SK-N-MC (cell line): ENCODE data around the gene DNER.
"Not testable (repeated sequence)": the region's sequence is repeated elsewhere in the genome, so short reads cannot be mapped to it uniquely, and the experiment has no call there.

Experiments
- DNase-seq: peaks from one replicate; pipeline ENCODE4 v3.0.0-alpha.2; 2011; ENCODE audit warnings: low read depth, low spot score
- H3K27ac ChIP-seq: fragments of 200-600 bp; sonication (generic); 2 replicates; pipeline ENCODE4 v1.5.1; 2016; ENCODE audit warnings: mixed run types
- H3K36me3 ChIP-seq: fragments of 200-600 bp; sonication (generic); 2 replicates; pipeline ENCODE4 v1.6.1; 2017; ENCODE audit warnings: antibody characterized with exemption, low read length, mixed read lengths; ENCODE audit not compliant: insufficient read depth
- H3K4me3 ChIP-seq: fragments of 200-600 bp; sonication (generic); 2 replicates; pipeline ENCODE4 v1.5.1; 2016
- H3K9ac ChIP-seq: fragments of 200-600 bp; sonication (generic); 2 replicates; pipeline ENCODE4 v1.8.0; 2017; ENCODE audit warnings: mixed run types, mixed read lengths; ENCODE audit not compliant: insufficient read length
- H3K9me3 ChIP-seq: fragments of 200-600 bp; sonication (generic); 2 replicates; pipeline ENCODE4 v1.6.1; 2017; ENCODE audit warnings: low read depth, mild to moderate bottlenecking, antibody characterized with exemption, low read length, moderate library complexity, mixed read lengths
- EZH2 ChIP-seq: fragments of 200-600 bp; sonication (generic); IDR thresholded peaks from one replicate; pipeline ENCODE4 v1.6.1; 2017; ENCODE audit warnings: antibody characterized with exemption
- FOXP2 ChIP-seq: optimal IDR thresholded peaks from 2 replicates; pipeline ENCODE3; 2011; ENCODE audit warnings: mild to moderate bottlenecking, moderate library complexity; ENCODE audit not compliant: insufficient read depth; ENCODE audit errors: extremely low read length, control extremely low read depth
- POLR2AphosphoS5 ChIP-seq: IDR thresholded peaks from 2 replicates; pipeline ENCODE4 v1.6.1; 2012; ENCODE audit warnings: mild to moderate bottlenecking, low read depth, low read length, borderline replicate concordance

Gene DNER

GRCh38 chr2:229350117-229350805, 364.1 kb downstream of the DNER start:
- Histone ChIP-seq H3K9ac (no peak overlapping the region), H3K4me3 (no peak overlapping the region), H3K27ac (no peak overlapping the region), H3K36me3 (no peaks in the 10 kb centered on the region), H3K9me3 (no peaks in the 10 kb centered on the region; the same call in 1 of the 2 replicates)
- no peak for TF ChIP-seq FOXP2
- TF ChIP-seq EZH2 = no peak
- TF ChIP-seq POLR2AphosphoS5 = no peak
- DNase-seq = no peak

DNA sequence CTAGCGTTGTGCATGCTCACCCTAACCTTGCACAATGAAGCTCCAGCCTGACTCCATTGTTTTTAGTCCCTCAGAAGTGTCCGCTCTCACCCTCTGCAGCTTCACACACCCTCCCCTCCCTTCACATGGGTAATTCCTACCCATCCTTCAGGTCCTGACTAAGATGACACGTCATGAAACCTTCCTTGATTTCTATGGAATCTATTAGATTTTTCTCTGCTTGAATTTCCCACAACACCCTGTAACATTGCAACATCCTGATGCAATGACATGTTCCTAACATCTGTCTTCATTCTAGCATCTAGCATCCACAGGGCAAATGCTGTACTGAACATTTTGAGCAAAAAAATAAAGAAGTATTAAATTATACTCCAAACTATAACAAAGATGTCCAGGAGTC, 366.2 kb downstream of the DNER start:
- no peak for DNase-seq
- Histone ChIP-seq H3K9ac (no peak overlapping the region), H3K27ac (no peak overlapping the region), H3K36me3 (no peaks in the 10 kb centered on the region), H3K9me3 (no peaks in the 10 kb centered on the region; the same call in 1 of the 2 replicates), H3K4me3 (no peak overlapping the region)
- TF ChIP-seq EZH2 = no peak
- no peak for TF ChIP-seq FOXP2
- no peak for TF ChIP-seq POLR2AphosphoS5

GRCh38 chr2:229346816-229347540, 367.4 kb downstream of the DNER start:
- H3K9ac ChIP-seq = no peak overlapping the region
- H3K36me3 ChIP-seq = no peaks in the 10 kb centered on the region
- H3K4me3 ChIP-seq = peak overlapping the region; percentile 39
- H3K27ac ChIP-seq = peak overlapping the region; percentile 88
- no peaks in the 10 kb centered on the region; the same call in 1 of the 2 replicates for H3K9me3 ChIP-seq
- TF ChIP-seq FOXP2 = peak; percentile 42
- TF ChIP-seq POLR2AphosphoS5 = peak; percentile 42; the same call in 1 of the 2 replicates
- TF ChIP-seq EZH2 = no peak
- peak; percentile 99 for DNase-seq

DNA sequence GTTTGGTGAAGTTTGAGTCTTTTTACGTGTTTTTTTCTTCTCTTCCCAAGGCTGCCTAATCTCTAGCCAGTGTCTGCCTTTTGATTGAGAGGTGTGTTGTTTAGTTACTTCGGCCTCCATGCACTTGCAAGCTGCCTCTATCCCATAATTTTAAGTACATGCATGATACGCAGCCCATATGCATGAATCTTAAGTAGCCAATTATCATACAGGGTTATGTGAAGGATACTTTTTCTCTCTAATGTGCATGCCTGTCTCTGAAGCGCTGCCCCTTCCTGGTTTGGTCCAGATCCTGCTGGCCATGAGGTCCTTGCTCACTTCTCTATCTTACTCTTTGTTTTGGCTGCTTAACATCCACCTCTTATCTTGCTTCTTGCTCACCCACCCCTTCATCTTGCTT, 369.4 kb downstream of the DNER start:
- Histone ChIP-seq H3K4me3 (no peak overlapping the region), H3K9ac (no peak overlapping the region), H3K9me3 (no peaks in the 10 kb centered on the region; the same call in 1 of the 2 replicates), H3K36me3 (no peaks in the 10 kb centered on the region), H3K27ac (no peak overlapping the region)
- DNase-seq = no peak
- no peak for TF ChIP-seq EZH2
- TF ChIP-seq POLR2AphosphoS5 = no peak
- no peak for TF ChIP-seq FOXP2

DNA sequence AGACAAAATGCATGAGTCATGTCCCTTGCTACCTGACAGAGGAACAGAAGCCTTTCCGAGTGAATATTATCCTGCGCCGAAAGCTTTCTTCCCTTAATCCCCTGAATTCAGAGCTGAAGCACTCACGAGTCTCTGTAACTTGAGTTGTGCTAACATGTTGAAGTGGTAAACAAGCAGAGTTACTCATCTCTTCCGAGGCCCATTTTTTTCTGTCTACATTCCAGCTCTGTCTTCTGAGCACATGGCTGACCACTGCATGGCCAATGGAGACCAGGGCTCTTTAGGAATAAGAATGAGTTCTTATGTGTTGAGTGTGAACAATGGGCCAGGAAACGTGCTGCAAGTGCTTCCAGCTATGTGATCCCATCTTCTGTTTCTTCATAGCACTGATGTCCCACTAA, 370.2 kb downstream of the DNER start:
- TF ChIP-seq EZH2 = no peak
- DNase-seq = no peak
- H3K9me3 ChIP-seq = no peaks in the 10 kb centered on the region; the same call in 1 of the 2 replicates
- no peaks in the 10 kb centered on the region for H3K36me3 ChIP-seq
- H3K27ac ChIP-seq = no peak overlapping the region
- no peak overlapping the region for H3K4me3 ChIP-seq
- H3K9ac ChIP-seq = no peak overlapping the region

DNA sequence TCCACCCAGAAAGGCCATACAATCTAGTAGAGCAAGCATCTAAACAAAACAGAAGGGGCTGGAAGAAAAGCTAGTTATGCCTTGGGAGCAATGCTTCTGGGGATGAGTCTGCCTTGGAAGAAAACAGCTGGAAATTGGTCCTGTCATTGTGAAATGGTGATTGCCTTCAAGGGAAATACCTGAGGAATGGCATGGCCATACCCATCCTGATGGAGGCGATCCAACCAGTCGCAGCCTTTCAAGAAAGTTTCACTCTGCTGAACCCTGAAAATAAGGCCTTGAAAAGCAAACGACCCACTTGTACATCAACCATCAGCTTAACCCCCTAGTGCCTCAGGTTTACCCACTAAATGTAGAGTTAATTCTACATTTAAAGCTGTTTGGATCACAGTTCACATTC, 370.7 kb downstream of the DNER start:
- no peaks in the 10 kb centered on the region for H3K36me3 ChIP-seq
- no peak overlapping the region for H3K9ac ChIP-seq
- H3K4me3 ChIP-seq = no peak overlapping the region
- H3K27ac ChIP-seq = no peak overlapping the region
- TF ChIP-seq POLR2AphosphoS5 (no peak), EZH2 (no peak), FOXP2 (no peak)
- H3K9me3 ChIP-seq = no peaks in the 10 kb centered on the region; the same call in 1 of the 2 replicates
- DNase-seq = no peak

- DNase-seq = no peak
- no peak overlapping the region for H3K4me3 ChIP-seq
- H3K36me3 ChIP-seq = no peaks in the 10 kb centered on the region
- no peak overlapping the region for H3K27ac ChIP-seq
- TF ChIP-seq FOXP2 = no peak
- TF ChIP-seq EZH2 = no peak
- TF ChIP-seq POLR2AphosphoS5 = no peak
- H3K9ac ChIP-seq = no peak overlapping the region
- H3K9me3 ChIP-seq = no peaks in the 10 kb centered on the region
Observed at GRCh38 chr2:229342376-229342775, 372.0 kb downstream of the DNER start.

DNA sequence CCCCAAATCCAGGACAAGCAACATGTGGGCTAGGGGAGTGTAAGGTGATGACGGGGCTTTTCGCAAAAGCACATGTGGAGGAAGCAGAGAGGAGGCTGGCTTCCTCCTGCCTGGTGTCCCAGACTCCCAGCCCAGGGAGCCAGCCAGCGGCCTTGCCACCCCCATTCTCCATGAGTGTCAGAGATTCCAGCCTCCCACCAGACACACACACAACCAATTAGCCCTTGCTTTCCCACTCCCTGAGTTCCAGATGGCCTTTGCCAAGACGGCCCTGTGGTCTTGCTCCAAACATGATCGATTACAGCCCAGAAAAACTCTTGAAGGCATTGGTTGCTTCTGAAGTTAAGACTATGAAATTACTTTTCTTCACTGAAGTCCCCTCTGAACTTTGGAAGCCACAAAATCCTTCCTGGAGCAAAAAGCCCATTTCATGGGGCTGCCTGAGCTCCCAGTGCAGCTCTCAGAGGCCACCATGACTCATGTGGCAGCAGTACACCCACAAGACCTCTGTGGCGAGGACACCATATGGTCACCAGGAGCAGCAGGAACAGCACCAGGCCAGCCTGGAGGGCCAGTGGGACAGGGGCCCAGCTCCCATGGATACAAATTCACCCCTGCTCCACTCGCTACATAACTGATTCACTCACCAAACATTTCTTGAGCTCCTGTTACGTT, 374.1 kb downstream of the DNER start:
- Histone ChIP-seq H3K27ac (no peak overlapping the region), H3K9ac (no peak overlapping the region), H3K4me3 (no peak overlapping the region), H3K36me3 (no peaks in the 10 kb centered on the region), H3K9me3 (no peaks in the 10 kb centered on the region)
- no peak for TF ChIP-seq EZH2
- no peak for TF ChIP-seq POLR2AphosphoS5
- no peak for TF ChIP-seq FOXP2
- no peak for DNase-seq

- TF ChIP-seq FOXP2 (no peak), EZH2 (no peak), POLR2AphosphoS5 (no peak)
- Histone ChIP-seq H3K36me3 (no peaks in the 10 kb centered on the region), H3K9me3 (no peaks in the 10 kb centered on the region), H3K4me3 (no peak overlapping the region), H3K9ac (no peak overlapping the region), H3K27ac (no peak overlapping the region)
- DNase-seq = no peak
Observed at GRCh38 chr2:229339618-229340017, 374.7 kb downstream of the DNER start.

DNA sequence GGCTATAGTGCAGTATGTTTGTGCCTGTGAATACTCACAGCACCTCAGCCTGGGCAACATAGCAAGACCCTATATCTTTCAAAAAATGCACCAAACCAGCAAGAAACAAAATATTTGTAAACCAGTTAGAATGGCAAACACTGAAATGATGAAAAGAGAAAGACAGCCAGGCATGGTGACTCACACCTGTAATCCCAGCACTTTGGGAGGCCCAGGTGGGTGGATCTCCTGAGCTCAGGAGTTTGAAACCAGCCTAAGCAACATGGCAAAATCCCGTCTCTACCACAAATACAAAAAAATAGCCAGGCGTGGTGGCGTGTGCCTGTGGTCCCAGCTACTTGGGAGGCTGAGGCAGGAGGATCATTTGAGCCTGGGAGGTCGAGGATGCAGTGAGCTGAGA, 375.2 kb downstream of the DNER start:
- H3K27ac ChIP-seq, H3K9ac ChIP-seq, DNase-seq, H3K9me3 ChIP-seq, H3K4me3 ChIP-seq, H3K36me3 ChIP-seq: not testable (repeated sequence)
